SK-N-SH (cell line): ENCODE data around the gene CENPV. TPM values are rescaled to one million over a fixed set of nuclear protein-coding genes. Genes with fewer than 3 reads are reported as not detected.

ENCODE experiments used
- CTCF ChIA-PET: fragments of 300-600, 350-600 bp; formaldehyde crosslinking; extraction: SDS; loops from one replicate; lab custom pipeline; 2021; lab: Yijun Ruan, JAX
- POLR2A ChIA-PET: fragments of 350-600 bp; sonication (Branson Sonifier 250); formaldehyde crosslinking; extraction: SDS; loops from one replicate; lab custom pipeline; 2020; ENCODE audit warnings: antibody characterized with exemption, inconsistent platforms; lab: Yijun Ruan, JAX
- DNase-seq: peaks from one replicate; pipeline ENCODE4 v3.0.0; 2012
- H2AFZ ChIP-seq: fragments of 200-600 bp; sonication (generic); 2 replicates; pipeline ENCODE4 v1.8.1; 2016; ENCODE audit warnings: antibody characterized with exemption, mild to moderate bottlenecking, low read depth
- H3F3A ChIP-seq: fragments of 200-600 bp; sonication (generic); replicated peaks from 2 replicates; pipeline ENCODE3; 2016; ENCODE audit warnings: antibody characterized with exemption, mild to moderate bottlenecking; ENCODE audit not compliant: insufficient read depth
- H3K27ac ChIP-seq, 2 experiments: fragments of 200-500 bp in 1 of 2; fragments of 200-600 bp in 1 of 2; sonication (Bioruptor generic) in 1 of 2; sonication (generic), shearing (Covaris generic) in 1 of 2; 2 replicates each; pipeline versions ENCODE4 v1.5.1 to v1.6.1; 2014 to 2016; ENCODE audit warnings: low read depth in 2 of 2, inconsistent platforms in 1 of 2, low read length in 1 of 2, mild to moderate bottlenecking in 1 of 2, mixed read lengths in 1 of 2
- H3K27me3 ChIP-seq: fragments of 200-600 bp; sonication (generic), shearing (Covaris generic); 2 replicates; pipeline ENCODE4 v1.6.1; 2016; ENCODE audit warnings: mixed run types; ENCODE audit not compliant: insufficient read depth
- H3K36me3 ChIP-seq, 2 experiments: fragments of 200-500 bp in 1 of 2; fragments of 200-600 bp in 1 of 2; sonication (Bioruptor generic) in 1 of 2; sonication (generic) in 1 of 2; replicated peaks in 1 of 2; 2 replicates each; pipeline versions ENCODE3 to v1.5.1; 2014 to 2016; ENCODE audit warnings: low read length in 1 of 2, mild to moderate bottlenecking in 1 of 2; ENCODE audit not compliant: insufficient read depth in 2 of 2, control insufficient read depth in 1 of 2
- H3K4me1 ChIP-seq, 2 experiments: fragments of 200-500 bp in 1 of 2; fragments of 200-600 bp in 1 of 2; sonication (Bioruptor generic) in 1 of 2; sonication (generic), shearing (Covaris generic) in 1 of 2; 2 replicates each; pipeline versions ENCODE4 v1.5.1 to v1.6.1; 2014 to 2016; ENCODE audit warnings: low read depth in 1 of 2, low read length in 1 of 2, mixed run types in 1 of 2; ENCODE audit not compliant: insufficient read depth in 2 of 2, control insufficient read depth in 1 of 2
- H3K4me2 ChIP-seq: fragments of 200-600 bp; sonication (generic), shearing (Covaris generic); 2 replicates; pipeline ENCODE4 v1.6.1; 2017; ENCODE audit warnings: mixed run types
- H3K4me3 ChIP-seq, 2 experiments: fragments of 200-500 bp in 1 of 2; fragments of 200-600 bp in 1 of 2; sonication (Bioruptor generic) in 1 of 2; sonication (generic), shearing (Covaris generic) in 1 of 2; 2 replicates each; pipeline versions ENCODE4 v1.5.1 to v1.8.1; 2014 to 2016; ENCODE audit warnings: low read depth in 2 of 2, inconsistent platforms in 1 of 2, low read length in 1 of 2, mild to moderate bottlenecking in 1 of 2, mixed read lengths in 1 of 2, moderate library complexity in 1 of 2
- H3K79me2 ChIP-seq: fragments of 200-600 bp; sonication (generic); 2 replicates; pipeline ENCODE4 v1.8.1; 2017; ENCODE audit warnings: mild to moderate bottlenecking; ENCODE audit not compliant: insufficient read depth
- H3K9ac ChIP-seq: fragments of 200-600 bp; sonication (generic); 2 replicates; pipeline ENCODE4 v1.6.1; 2017; ENCODE audit warnings: mixed run types
- H3K9me2 ChIP-seq: fragments of 200-600 bp; sonication (generic); 2 replicates; pipeline ENCODE4 v1.6.1; 2017; ENCODE audit warnings: mixed run types
- H3K9me3 ChIP-seq: fragments of 200-600 bp; sonication (generic); 2 replicates; pipeline ENCODE4 v1.6.1; 2017; ENCODE audit warnings: mixed run types, mild to moderate bottlenecking, moderate library complexity
- H4K20me1 ChIP-seq: fragments of 200-600 bp; sonication (generic); 2 replicates; pipeline ENCODE4 v1.6.1; 2017; ENCODE audit warnings: mild to moderate bottlenecking, mixed run types; ENCODE audit not compliant: insufficient read depth
- EP300 ChIP-seq, 2 experiments: IDR thresholded peaks; 2 replicates each; pipeline versions ENCODE4 v1.4.0 to v1.6.1; 2012; ENCODE audit warnings: borderline replicate concordance in 1 of 2, low read depth in 1 of 2, low read length in 1 of 2
- EZH2phosphoT487 ChIP-seq: fragments of 200-600 bp; sonication (generic); IDR thresholded peaks from 2 replicates; pipeline ENCODE4 v1.6.1; 2017; ENCODE audit warnings: low read depth, mixed run types, mild to moderate bottlenecking, antibody characterized with exemption, moderate library complexity, borderline replicate concordance
- FOSL2 ChIP-seq: IDR thresholded peaks from 2 replicates; pipeline ENCODE4 v1.4.0; 2012; ENCODE audit warnings: low read depth, mild to moderate bottlenecking, moderate library complexity, borderline replicate concordance
- FOXJ3 ChIP-seq: sonication (generic); formaldehyde crosslinking; IDR thresholded peaks from 2 replicates; pipeline ENCODE4 v1.5.1; 2020; ENCODE audit warnings: mild to moderate bottlenecking, missing genetic modification reagents
- FOXM1 ChIP-seq: IDR thresholded peaks from 2 replicates; pipeline ENCODE4 v1.4.0; 2012; ENCODE audit warnings: low read depth, mild to moderate bottlenecking
- GABPA ChIP-seq: IDR thresholded peaks from 2 replicates; pipeline ENCODE4 v1.4.0; 2012; ENCODE audit warnings: low read depth, mild to moderate bottlenecking
- GATA2 ChIP-seq: sonication (generic); formaldehyde crosslinking; IDR thresholded peaks from 2 replicates; pipeline ENCODE4 v1.5.0; 2020; ENCODE audit warnings: mild to moderate bottlenecking, missing genetic modification reagents
- MEF2A ChIP-seq: IDR thresholded peaks from 2 replicates; pipeline ENCODE4 v1.4.0; 2012; ENCODE audit warnings: low read depth, borderline replicate concordance
- MXI1 ChIP-seq: IDR thresholded peaks from 2 replicates; pipeline ENCODE4 v1.6.1; 2012; ENCODE audit warnings: mild to moderate bottlenecking, low read depth, low read length, improper control_type of control experiment
- NFIC ChIP-seq: IDR thresholded peaks from 2 replicates; pipeline ENCODE4 v1.4.0; 2012; ENCODE audit warnings: borderline replicate concordance
- NRF1 ChIP-seq: IDR thresholded peaks from 2 replicates; pipeline ENCODE4 v1.6.1; 2012; ENCODE audit warnings: low read depth, mild to moderate bottlenecking, low read length
- RCOR1 ChIP-seq: fragments of 150-350 bp; IDR thresholded peaks from 2 replicates; pipeline ENCODE4 v1.6.1; 2017; ENCODE audit warnings: antibody characterized with exemption, low read length
- RFX5 ChIP-seq: IDR thresholded peaks from 2 replicates; pipeline ENCODE4 v1.6.1; 2012; ENCODE audit warnings: mild to moderate bottlenecking, improper control_type of control experiment, low read length
- SIN3A ChIP-seq: IDR thresholded peaks from 2 replicates; pipeline ENCODE4 v1.6.1; 2012; ENCODE audit warnings: low read depth, mild to moderate bottlenecking, low read length, moderate library complexity, borderline replicate concordance
- SMC3 ChIP-seq: IDR thresholded peaks from 2 replicates; pipeline ENCODE4 v1.6.1; 2012; ENCODE audit warnings: low read depth, low read length, improper control_type of control experiment
- TAF1 ChIP-seq: IDR thresholded peaks from 2 replicates; pipeline ENCODE4 v1.6.1; 2012; ENCODE audit warnings: low read depth, mild to moderate bottlenecking, low read length, moderate library complexity, borderline replicate concordance
- TCF12 ChIP-seq: IDR thresholded peaks from 2 replicates; pipeline ENCODE4 v1.4.0; 2012
- TEAD4 ChIP-seq: IDR thresholded peaks from 2 replicates; pipeline ENCODE4 v1.4.0; 2012; ENCODE audit warnings: mild to moderate bottlenecking, borderline replicate concordance; ENCODE audit not compliant: insufficient read depth
- WGBS: methylation state at CpG from one replicate; pipeline ENCODE4 v1.1.6; 2017; ENCODE audit warnings: low lambda C conversion rate; 5-methylcytosine and 5-hydroxymethylcytosine counted together
- polyA plus RNA-seq, 3 experiments: library from polyadenylated mRNA; depleted of rRNA; stranded (reverse); fragments of >200 nt; gene quantifications; 2 replicates each; pipeline ENCODE4 v1.2.3, GENCODE V29; 2012
- TF ChIP-seq, protein P1 (sequence below): IDR thresholded peaks from 2 replicates; pipeline ENCODE4; 2012
- TF ChIP-seq, protein P2 (sequence below): fragments of 200-600 bp; sonication (generic); IDR thresholded peaks from 2 replicates; pipeline ENCODE4 v1.6.1; 2017; ENCODE audit warnings: antibody characterized with exemption, mild to moderate bottlenecking, moderate library complexity
- TF ChIP-seq, protein P3 (sequence below): IDR thresholded peaks from 2 replicates; pipeline ENCODE4 v1.4.0; 2012; ENCODE audit warnings: low read depth, borderline replicate concordance
- TF ChIP-seq, protein P4 (sequence below): IDR thresholded peaks from 2 replicates; pipeline ENCODE4 v1.4.0; 2012; ENCODE audit warnings: low read depth
- TF ChIP-seq, protein P5 (sequence below): fragments of 150-350 bp; IDR thresholded peaks from 2 replicates; pipeline ENCODE4 v1.6.1; 2017; ENCODE audit warnings: antibody characterized with exemption, low read length, low read depth, borderline replicate concordance
- TF ChIP-seq, protein P6 (sequence below): fragments of 150-350 bp; IDR thresholded peaks from 2 replicates; pipeline ENCODE4 v1.6.1; 2016; ENCODE audit warnings: mild to moderate bottlenecking, low read depth, low read length

CENPV gene
- polyA plus RNA-seq, 1 of the 3 experiments (the other 2 are of a cell fraction) = 92.3 TPM

DNA sequence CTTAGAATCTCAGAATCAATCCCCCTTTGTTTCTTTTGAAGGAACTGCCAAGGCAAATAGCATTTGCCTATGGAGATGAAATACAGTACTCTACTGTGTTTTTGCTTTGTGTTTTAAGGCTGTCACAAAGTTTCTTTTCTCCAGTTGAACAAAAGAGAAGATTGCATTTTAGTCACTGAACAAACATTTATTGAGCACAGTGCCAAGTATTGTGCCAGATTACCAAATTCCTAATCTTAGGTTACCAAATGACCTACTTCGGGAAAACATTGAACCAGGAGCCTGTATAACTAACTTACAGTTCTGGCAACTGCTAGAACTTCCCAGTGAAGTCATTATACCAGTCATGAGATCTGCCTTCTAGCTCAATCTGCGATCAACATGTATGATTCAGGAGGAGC, 24.7 kb upstream of the CENPV start (continued):
- TF ChIP-seq RCOR1 = no peak
- no peak for TF ChIP-seq NRF1
- no peak for TF ChIP-seq SIN3A
- peak; percentile 50; the same call in 1 of the 2 replicates for TF ChIP-seq TCF12
- TF ChIP-seq GABPA = no peak
- no peak for TF ChIP-seq FOXM1
- TF ChIP-seq, protein P1, sequence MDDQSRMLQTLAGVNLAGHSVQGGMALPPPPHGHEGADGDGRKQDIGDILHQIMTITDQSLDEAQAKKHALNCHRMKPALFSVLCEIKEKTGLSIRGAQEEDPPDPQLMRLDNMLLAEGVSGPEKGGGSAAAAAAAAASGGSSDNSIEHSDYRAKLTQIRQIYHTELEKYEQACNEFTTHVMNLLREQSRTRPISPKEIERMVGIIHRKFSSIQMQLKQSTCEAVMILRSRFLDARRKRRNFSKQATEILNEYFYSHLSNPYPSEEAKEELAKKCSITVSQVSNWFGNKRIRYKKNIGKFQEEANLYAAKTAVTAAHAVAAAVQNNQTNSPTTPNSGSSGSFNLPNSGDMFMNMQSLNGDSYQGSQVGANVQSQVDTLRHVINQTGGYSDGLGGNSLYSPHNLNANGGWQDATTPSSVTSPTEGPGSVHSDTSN = no peak
- TF ChIP-seq RFX5 = no peak
- TF ChIP-seq SMC3 = no peak
- TF ChIP-seq NFIC = peak; percentile 20; the same call in 1 of the 2 replicates

DNA sequence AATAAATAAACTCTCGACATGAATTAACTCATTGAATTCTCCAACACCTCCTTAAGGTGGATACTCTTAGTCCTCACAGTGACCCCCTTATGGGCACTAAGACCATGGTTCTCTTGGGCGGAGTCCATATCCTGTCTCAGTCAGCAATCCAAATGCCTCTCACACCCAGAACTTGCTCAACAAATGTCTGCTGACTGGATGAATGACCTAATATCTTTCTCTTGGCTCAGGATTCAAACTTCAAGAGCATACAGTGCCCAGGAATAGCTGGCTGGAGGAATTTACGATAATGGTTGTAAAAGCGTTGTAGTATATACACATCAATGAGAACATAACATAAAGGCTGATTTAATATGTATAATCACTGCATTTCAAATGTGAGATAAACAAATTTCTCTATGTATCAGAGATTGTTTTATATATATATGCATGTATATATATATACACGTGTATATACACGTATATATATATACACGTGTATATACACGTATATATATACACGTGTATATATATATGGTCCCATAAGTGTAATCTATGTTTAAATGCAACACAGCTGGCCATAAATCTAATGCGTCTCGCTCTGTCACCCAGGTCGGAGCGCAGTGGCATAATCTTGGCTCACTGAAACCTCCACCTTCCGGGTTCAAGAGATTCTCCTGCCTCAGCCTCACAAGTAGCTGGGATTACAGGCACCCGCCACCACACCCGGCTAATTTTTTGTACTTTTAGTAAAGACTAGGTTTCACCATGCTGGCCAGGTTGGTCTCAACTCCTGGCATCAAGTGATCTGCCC, 21.1 kb upstream of the CENPV start:
- Histone ChIP-seq H3F3A (peaks cover 14% of the 10 kb centered on the region), H3K27ac (no peak overlapping the region), H3K9me3 (no peaks in the 10 kb centered on the region), H3K4me1 (peaks cover 0 to 4% of the 10 kb centered on the region in 2 experiments; a peak in 1 of 4 replicates)
- TF ChIP-seq, protein P2, sequence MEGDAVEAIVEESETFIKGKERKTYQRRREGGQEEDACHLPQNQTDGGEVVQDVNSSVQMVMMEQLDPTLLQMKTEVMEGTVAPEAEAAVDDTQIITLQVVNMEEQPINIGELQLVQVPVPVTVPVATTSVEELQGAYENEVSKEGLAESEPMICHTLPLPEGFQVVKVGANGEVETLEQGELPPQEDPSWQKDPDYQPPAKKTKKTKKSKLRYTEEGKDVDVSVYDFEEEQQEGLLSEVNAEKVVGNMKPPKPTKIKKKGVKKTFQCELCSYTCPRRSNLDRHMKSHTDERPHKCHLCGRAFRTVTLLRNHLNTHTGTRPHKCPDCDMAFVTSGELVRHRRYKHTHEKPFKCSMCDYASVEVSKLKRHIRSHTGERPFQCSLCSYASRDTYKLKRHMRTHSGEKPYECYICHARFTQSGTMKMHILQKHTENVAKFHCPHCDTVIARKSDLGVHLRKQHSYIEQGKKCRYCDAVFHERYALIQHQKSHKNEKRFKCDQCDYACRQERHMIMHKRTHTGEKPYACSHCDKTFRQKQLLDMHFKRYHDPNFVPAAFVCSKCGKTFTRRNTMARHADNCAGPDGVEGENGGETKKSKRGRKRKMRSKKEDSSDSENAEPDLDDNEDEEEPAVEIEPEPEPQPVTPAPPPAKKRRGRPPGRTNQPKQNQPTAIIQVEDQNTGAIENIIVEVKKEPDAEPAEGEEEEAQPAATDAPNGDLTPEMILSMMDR = no peak
- TF ChIP-seq, protein P3, sequence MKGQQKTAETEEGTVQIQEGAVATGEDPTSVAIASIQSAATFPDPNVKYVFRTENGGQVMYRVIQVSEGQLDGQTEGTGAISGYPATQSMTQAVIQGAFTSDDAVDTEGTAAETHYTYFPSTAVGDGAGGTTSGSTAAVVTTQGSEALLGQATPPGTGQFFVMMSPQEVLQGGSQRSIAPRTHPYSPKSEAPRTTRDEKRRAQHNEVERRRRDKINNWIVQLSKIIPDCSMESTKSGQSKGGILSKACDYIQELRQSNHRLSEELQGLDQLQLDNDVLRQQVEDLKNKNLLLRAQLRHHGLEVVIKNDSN = no peak
- no peak for TF ChIP-seq GABPA
- TF ChIP-seq EZH2phosphoT487 = no peak
- no peak for TF ChIP-seq NFIC
- no peak for TF ChIP-seq FOXJ3 (CRISPR knock-in tag)
- no peak for TF ChIP-seq EP300 (IDR thresholded peaks at IDR 0.05; ENCODE audit: borderline replicate concordance in 1 of 2, low read depth in 1 of 2, low read length in 1 of 2)
- no peak for TF ChIP-seq TAF1
- no peak for TF ChIP-seq MEF2A
- TF ChIP-seq, protein P4, sequence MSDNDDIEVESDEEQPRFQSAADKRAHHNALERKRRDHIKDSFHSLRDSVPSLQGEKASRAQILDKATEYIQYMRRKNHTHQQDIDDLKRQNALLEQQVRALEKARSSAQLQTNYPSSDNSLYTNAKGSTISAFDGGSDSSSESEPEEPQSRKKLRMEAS = no peak
- no peak for TF ChIP-seq RFX5
- TF ChIP-seq, protein P5, sequence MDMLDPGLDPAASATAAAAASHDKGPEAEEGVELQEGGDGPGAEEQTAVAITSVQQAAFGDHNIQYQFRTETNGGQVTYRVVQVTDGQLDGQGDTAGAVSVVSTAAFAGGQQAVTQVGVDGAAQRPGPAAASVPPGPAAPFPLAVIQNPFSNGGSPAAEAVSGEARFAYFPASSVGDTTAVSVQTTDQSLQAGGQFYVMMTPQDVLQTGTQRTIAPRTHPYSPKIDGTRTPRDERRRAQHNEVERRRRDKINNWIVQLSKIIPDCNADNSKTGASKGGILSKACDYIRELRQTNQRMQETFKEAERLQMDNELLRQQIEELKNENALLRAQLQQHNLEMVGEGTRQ = no peak
- TF ChIP-seq, protein P6, sequence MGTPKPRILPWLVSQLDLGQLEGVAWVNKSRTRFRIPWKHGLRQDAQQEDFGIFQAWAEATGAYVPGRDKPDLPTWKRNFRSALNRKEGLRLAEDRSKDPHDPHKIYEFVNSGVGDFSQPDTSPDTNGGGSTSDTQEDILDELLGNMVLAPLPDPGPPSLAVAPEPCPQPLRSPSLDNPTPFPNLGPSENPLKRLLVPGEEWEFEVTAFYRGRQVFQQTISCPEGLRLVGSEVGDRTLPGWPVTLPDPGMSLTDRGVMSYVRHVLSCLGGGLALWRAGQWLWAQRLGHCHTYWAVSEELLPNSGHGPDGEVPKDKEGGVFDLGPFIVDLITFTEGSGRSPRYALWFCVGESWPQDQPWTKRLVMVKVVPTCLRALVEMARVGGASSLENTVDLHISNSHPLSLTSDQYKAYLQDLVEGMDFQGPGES = no peak
- no peak for TF ChIP-seq MXI1
- TF ChIP-seq GATA2 = no peak
- no peak for TF ChIP-seq FOSL2
- no peak for TF ChIP-seq TEAD4
- TF ChIP-seq, all 33 proteins: peak for 0
- no peaks in the 10 kb centered on the region for H3K9me2 ChIP-seq
- no peak overlapping the region for H3K9ac ChIP-seq
- 92% methylated on average over 16 of the region's 16 CpGs for WGBS
- no peak overlapping the region for H3K4me3 ChIP-seq
- H3K36me3 ChIP-seq = no peaks in the 10 kb centered on the region
- POLR2A ChIA-PET = no interaction called here
- CTCF ChIA-PET = interaction anchor here (0.7 to 6.2 kb wide), 4 partner anchors 10 to 22 kb away, joined by 3 to 56 read pairs (median 3); partner anchors contain the start of gene CENPV
- H3K79me2 ChIP-seq = no peaks in the 10 kb centered on the region
- no peak overlapping the region for H3K4me2 ChIP-seq
- no peaks in the 10 kb centered on the region for H3K27me3 ChIP-seq
- H4K20me1 ChIP-seq = no peaks in the 10 kb centered on the region
- no peak overlapping the region for H2AFZ ChIP-seq
- DNase-seq = no peak
